GM20431 (cell line): Measurements from ENCODE around the gene LARP1.
"Not testable (repeated sequence)": the region's sequence is repeated elsewhere in the genome, so short reads cannot be mapped to it uniquely, and the experiment has no call there.

Experiments used
- in situ Hi-C: fragments of 300-500 bp; cut with MseI, MboI; formaldehyde crosslinking; loops from one replicate; pipeline ENCODE4 v1.15.0; 2020; ENCODE audit warnings: low sequenced_read_pairs; ENCODE audit not compliant: unreplicated experiment

LARP1 gene

GRCh38 chr5:154755361-154756008, at the start of gene LARP1:
TSS of gene LARP1 (plus strand) at chr5:154755377. CDS start at chr5:154755758, 381 bp downstream.
- in situ Hi-C loops, result no loop called here

GRCh38 chr5:154706416-154706815, 48.8 kb upstream of the LARP1 start:
- in situ Hi-C loops, result no loop called here

GRCh38 chr5:154707641-154708040, 47.5 kb upstream of the LARP1 start:
- in situ Hi-C loops, result no loop called here

GRCh38 chr5:154708207-154708606, 47.0 kb upstream of the LARP1 start:
- in situ Hi-C loops, result no loop called here

- in situ Hi-C loops, result no loop called here
These were observed 46.3 kb upstream of the LARP1 start for GRCh38 chr5:154708846-154709245.

GRCh38 chr5:154709368-154710305, 45.5 kb upstream of the LARP1 start:
- in situ Hi-C loops, result no loop called here

GRCh38 chr5:154712518-154713437, 42.4 kb upstream of the LARP1 start:
- in situ Hi-C loops, result no loop called here

GRCh38 chr5:154713615-154714125, 41.5 kb upstream of the LARP1 start:
- in situ Hi-C loops, result no loop called here

GRCh38 chr5:154714266-154714986, 40.8 kb upstream of the LARP1 start:
- in situ Hi-C loops, result no loop called here

GRCh38 chr5:154721481-154722058, 33.6 kb upstream of the LARP1 start:
- in situ Hi-C loops, result no loop called here

- in situ Hi-C loops, result no loop called here
These were observed 33.1 kb upstream of the LARP1 start for GRCh38 chr5:154722097-154722496.

GRCh38 chr5:154722936-154723335, 32.2 kb upstream of the LARP1 start:
- in situ Hi-C loops, result no loop called here

- in situ Hi-C loops, result no loop called here
These were observed 31.3 kb upstream of the LARP1 start for GRCh38 chr5:154723740-154724505.

GRCh38 chr5:154727361-154727760, 27.8 kb upstream of the LARP1 start:
- in situ Hi-C loops, result no loop called here

GRCh38 chr5:154728939-154729588, 26.1 kb upstream of the LARP1 start:
- in situ Hi-C loops, result no loop called here

- in situ Hi-C loops, result no loop called here
These were observed 25.6 kb upstream of the LARP1 start for GRCh38 chr5:154729613-154730012.

GRCh38 chr5:154730761-154731160, 24.4 kb upstream of the LARP1 start:
- in situ Hi-C loops, result not testable (repeated sequence)

GRCh38 chr5:154732212-154732611, 23.0 kb upstream of the LARP1 start:
- in situ Hi-C loops, result no loop called here
